HepG2 (cell line): Measurements from ENCODE around the gene HBA2. TPM values are rescaled to one million over a fixed set of nuclear protein-coding genes. Genes with fewer than 3 reads are reported as not detected.

Experiments
- ATAC-seq: fragments of 200-7000 bp; cut with Tn5 transposase; 3 replicates; pipeline ENCODE4 v1.9.1; 2020; ENCODE audit warnings: mild to moderate bottlenecking, moderate library complexity
- BruUV-seq: library from RNA; stranded (reverse); fragments of 400-500 nt; replicated peaks from 2 replicates; lab custom pipeline; 2021; lab: Mats Ljungman, UMichigan
- CTCF ChIA-PET: fragments of 300-600 bp; formaldehyde crosslinking; extraction: SDS; loops from one replicate; lab custom pipeline; 2021; ENCODE audit warnings: low total read pairs, inconsistent platforms, low intra/inter-chr PET ratio; lab: Yijun Ruan, JAX
- POLR2A ChIA-PET: fragments of 350-600 bp; sonication (Branson Sonifier 250); formaldehyde crosslinking; loops from one replicate; lab custom pipeline; 2020; ENCODE audit warnings: antibody characterized with exemption, inconsistent platforms; lab: Yijun Ruan, JAX
- DNase-seq: peaks from one replicate; pipeline ENCODE4 v3.0.0-alpha.2; 2015; ENCODE audit warnings: low spot score
- FAIRE-seq: peaks from 3 replicates; lab custom pipeline; 2011; peaks lifted over from hg19 to GRCh38; lab: Jason Lieb, UNC
- H2AFZ ChIP-seq: one replicate; pipeline ENCODE4 v1.6.1; 2011; ENCODE audit warnings: low read length, inconsistent platforms
- H3K27ac ChIP-seq: fragments of 300-600 bp; 3 replicates; pipeline ENCODE4 v1.8.0; 2011; ENCODE audit warnings: mixed run types, mild to moderate bottlenecking, mixed read lengths, low read length, inconsistent platforms; ENCODE audit not compliant: insufficient read depth; ENCODE audit errors: extremely low read length
- H3K27me3 ChIP-seq, 2 experiments: fragments of 200-600 bp in 1 of 2; 2 replicates in 1 of 2; 3 replicates in 1 of 2; pipeline versions ENCODE4 v1.6.0 to v1.8.0; 2011; ENCODE audit warnings: low read length in 2 of 2, mild to moderate bottlenecking in 2 of 2, moderate library complexity in 2 of 2, inconsistent platforms in 1 of 2; ENCODE audit not compliant: insufficient read depth in 2 of 2, control insufficient read depth in 1 of 2
- H3K36me3 ChIP-seq, 2 experiments: fragments of 200-600 bp in 1 of 2; replicated peaks in 1 of 2; 2 replicates in 1 of 2; 3 replicates in 1 of 2; pipeline versions ENCODE4 v1.5.1 to v1.8.0; 2011; ENCODE audit warnings: low read length in 2 of 2, inconsistent platforms in 1 of 2; ENCODE audit not compliant: insufficient read depth in 2 of 2, control insufficient read depth in 1 of 2
- H3K4me1 ChIP-seq: 2 replicates; pipeline ENCODE4 v1.5.1; 2012; ENCODE audit warnings: low read length, inconsistent platforms; ENCODE audit not compliant: insufficient read depth
- H3K4me2 ChIP-seq: 2 replicates; pipeline ENCODE4 v1.6.0; 2011; ENCODE audit warnings: low read depth, low read length, inconsistent platforms
- H3K4me3 ChIP-seq, 3 experiments: fragments of 200-600 bp in 1 of 3; sonication (generic), shearing (Covaris generic) in 1 of 3; replicated peaks in 1 of 3; 2 replicates each; pipeline ENCODE4 v1.5.1; 2011 to 2016; ENCODE audit warnings: low read length in 3 of 3, inconsistent platforms in 2 of 3, low read depth in 2 of 3, mild to moderate bottlenecking in 2 of 3, control low read depth in 1 of 3, mixed read lengths in 1 of 3; ENCODE audit not compliant: insufficient read depth in 1 of 3
- H3K79me2 ChIP-seq: one replicate; pipeline ENCODE4 v1.6.1; 2011; ENCODE audit warnings: low read length, inconsistent platforms; ENCODE audit not compliant: insufficient read depth
- H3K9ac ChIP-seq: 2 replicates; pipeline ENCODE4 v1.6.0; 2011; ENCODE audit warnings: mild to moderate bottlenecking, low read depth, low read length, inconsistent platforms; ENCODE audit not compliant: insufficient read depth
- H3K9me3 ChIP-seq: 2 replicates; pipeline ENCODE4 v1.5.1; 2012; ENCODE audit warnings: mild to moderate bottlenecking, low read length
- H4K20me1 ChIP-seq: 2 replicates; pipeline ENCODE4 v1.6.0; 2011; ENCODE audit warnings: inconsistent platforms, mild to moderate bottlenecking, low read length, moderate library complexity; ENCODE audit not compliant: insufficient read depth
- GPBP1L1 ChIP-seq: sonication (generic); formaldehyde crosslinking; IDR thresholded peaks from 2 replicates; pipeline ENCODE4 v1.5.0; 2020; ENCODE audit warnings: mild to moderate bottlenecking, missing genetic modification reagents
- KDM1A ChIP-seq: IDR thresholded peaks from 2 replicates; pipeline ENCODE4 v1.6.1; 2016; ENCODE audit warnings: missing compliant biosample characterization
- MIER2 ChIP-seq: IDR thresholded peaks from 2 replicates; pipeline ENCODE4 v1.6.1; 2016; ENCODE audit warnings: missing biosample characterization, missing genetic modification reagents
- NFAT5 ChIP-seq: sonication (generic); formaldehyde crosslinking; IDR thresholded peaks from 2 replicates; pipeline ENCODE4 v1.4.0; 2020; ENCODE audit warnings: missing genetic modification reagents
- SUZ12 ChIP-seq: fragments of 150-350 bp; IDR thresholded peaks from 2 replicates; pipeline ENCODE4 v1.6.1; 2014; ENCODE audit warnings: low read depth, low read length
- TEAD3 ChIP-seq: optimal IDR thresholded peaks from 2 replicates; pipeline ENCODE3; 2016; ENCODE audit warnings: borderline replicate concordance
- ZNF468 ChIP-seq: sonication (generic); formaldehyde crosslinking; IDR thresholded peaks from 2 replicates; pipeline ENCODE4 v1.8.0; 2022; ENCODE audit warnings: mild to moderate bottlenecking, moderate library complexity, missing genetic modification reagents
- ZNF75D ChIP-seq: sonication (generic); formaldehyde crosslinking; IDR thresholded peaks from 2 replicates; pipeline ENCODE4 v1.8.1; 2023; ENCODE audit warnings: missing genetic modification reagents, mild to moderate bottlenecking, borderline replicate concordance
- ZNF773 ChIP-seq: sonication (generic); formaldehyde crosslinking; IDR thresholded peaks from 2 replicates; pipeline ENCODE4 v1.4.0; 2020; ENCODE audit warnings: missing genetic modification reagents, borderline replicate concordance
- WGBS: methylation state at CpG from one replicate; pipeline ENCODE4 v1.1.6; 2017; ENCODE audit warnings: low lambda C conversion rate; 5-methylcytosine and 5-hydroxymethylcytosine counted together
- in situ Hi-C: cut with HindIII; loops from 2 replicates; pipeline ENCODE4 v1.10.0; 2017; ENCODE audit warnings: low pct_unique_long_range_greater_than_20kb; ENCODE audit not compliant: extremely low pct_ligation_motif_present
- intact Hi-C: fragments of 100-400 bp; cut with micrococcal nuclease; formaldehyde crosslinking; loops from one replicate; pipeline ENCODE4 v1.10.0; 2022; ENCODE audit not compliant: unreplicated experiment
- polyA plus RNA-seq, 8 experiments: library from polyadenylated mRNA; depleted of rRNA in 3 of 8; stranded (reverse) in 7 of 8; unstranded in 1 of 8; fragments of >200 nt; fragmentation: Illumina TruSeq in 4 of 8; extraction: Trizol in 4 of 8; gene quantifications; 2 replicates each; pipeline versions ENCODE4 v1.2.1 to v1.2.3, GENCODE V29; 2011 to 2016; ENCODE audit warnings: low read depth in 4 of 8, missing spikeins in 1 of 8, mixed read lengths in 1 of 8; ENCODE audit not compliant: insufficient read depth in 1 of 8
- total RNA-seq, 5 experiments: library from RNA; depleted of rRNA; stranded (reverse); fragments of >200 nt; fragmentation: Illumina TruSeq; extraction: Trizol; gene quantifications; 2 replicates each; pipeline ENCODE4 v1.2.3, GENCODE V29; 2016; ENCODE audit warnings: low read depth in 1 of 5

The HBA2 gene
- total and polyA plus RNA-seq, 2 of the 13 experiments (the other 11 are each of a cell fraction or from before 2014, with no cell fraction given): not detected

DNA sequence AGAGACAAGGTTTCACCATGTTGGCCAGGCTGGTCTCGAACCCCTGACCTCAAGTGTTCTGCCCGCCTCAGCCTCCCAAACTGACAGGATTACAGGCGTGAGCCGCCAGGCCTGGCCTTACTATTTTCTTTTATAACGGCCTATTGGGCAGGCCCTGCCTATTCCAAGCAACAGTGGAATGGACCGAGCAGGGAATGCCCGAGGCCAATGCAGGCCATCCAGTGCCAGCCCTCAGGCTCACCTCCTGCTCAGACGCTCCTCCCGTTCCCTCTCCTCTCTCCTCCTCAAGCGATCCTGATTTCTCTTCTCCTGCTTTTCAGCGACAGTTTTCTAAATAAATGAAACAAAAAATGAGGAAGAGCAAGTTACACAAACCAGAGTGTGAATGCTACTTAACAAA is 20.0 kb downstream of the HBA2 start:
- Histone ChIP-seq H3K27ac (no peak overlapping the region), H2AFZ (no peak overlapping the region), H3K4me3 (no peak overlapping the region), H4K20me1 (0 out of 2 replicates have a peak, but pooled peaks cover 4% of the 10 kb centered on the region), H3K36me3 (peaks cover 44 to 82% of the 10 kb centered on the region in 2 experiments), H3K4me1 (no peaks in the 10 kb centered on the region), H3K79me2 (no peaks in the 10 kb centered on the region), H3K4me2 (no peak overlapping the region), H3K27me3 (no peaks in the 10 kb centered on the region), H3K9me3 (no peaks in the 10 kb centered on the region), H3K9ac (no peak overlapping the region)
- in situ Hi-C loops (no loop called here), intact Hi-C loops (no loop called here)
- no peak for TF ChIP-seq ZNF75D (CRISPR knock-in tag)
- no peak for TF ChIP-seq ZNF773
- TF ChIP-seq NFAT5 (CRISPR knock-in tag): no peak
- TF ChIP-seq MIER2 (CRISPR knock-in tag): no peak
- TF ChIP-seq TEAD3: no peak
- TF ChIP-seq GPBP1L1 (CRISPR knock-in tag): no peak
- TF ChIP-seq ZNF468 (CRISPR knock-in tag): no peak
- no peak for TF ChIP-seq KDM1A
- TF ChIP-seq SUZ12: no peak
- 98% methylated on average over 11 of the region's 11 CpGs for WGBS
- POLR2A ChIA-PET: no interaction called here
- no TSS peak for BruUV-seq
- FAIRE-seq (no peak), DNase-seq (no peak), ATAC-seq (no peak)
- CTCF ChIA-PET: no interaction called here
